ENCODE data around the gene EIF5AL1.
"Not testable (repeated sequence)": the region's sequence is repeated elsewhere in the genome, so short reads cannot be mapped to it uniquely, and the experiment has no call there.

EIF5AL1 gene

GRCh38 chr10:79511891-79512583, at the start of gene EIF5AL1:
Gene EIF5AL1 (plus strand): TSS chr10:79512533. CDS start chr10:79512650, 117 bp downstream.
- not testable (repeated sequence) for H3K4me1 ChIP-seq (ENCODE audit: insufficient read depth, insufficient read length); H3K9ac ChIP-seq (ENCODE audit: insufficient read length, low read depth); DNase-seq (ENCODE audit: low read depth, low spot score); H3K36me3 ChIP-seq (ENCODE audit: insufficient read depth, insufficient read length, low read length); H3K9me3 ChIP-seq (ENCODE audit: insufficient read depth, low read length); H3K4me3 ChIP-seq (ENCODE audit: insufficient read length, low read depth)
- peaks cover 11% of the 10 kb centered on the region for H3K27me3 ChIP-seq (ENCODE audit: insufficient read depth, insufficient read length)

- Histone ChIP-seq H3K4me3 (ENCODE audit: insufficient read length, low read depth) (no peak overlapping the region), H3K36me3 (ENCODE audit: insufficient read depth, insufficient read length, low read length) (no peaks in the 10 kb centered on the region), H3K27me3 (ENCODE audit: insufficient read depth, insufficient read length) (peaks cover 34% of the 10 kb centered on the region), H3K9me3 (ENCODE audit: insufficient read depth, low read length) (no peaks in the 10 kb centered on the region), H3K4me1 (ENCODE audit: insufficient read depth, insufficient read length) (no peaks in the 10 kb centered on the region), H3K9ac (ENCODE audit: insufficient read length, low read depth) (no peak overlapping the region)
- TF ChIP-seq YY1 (IDR thresholded peaks at IDR 0.05; ENCODE audit: insufficient read depth, insufficient read length) (no peak), ZNF274 (IDR thresholded peaks at IDR 0.05; ENCODE audit: low read depth, low read length) (no peak), SUZ12 (IDR thresholded peaks at IDR 0.05; ENCODE audit: extremely low read depth, insufficient read depth, insufficient read length) (no peak)
- DNase-seq (ENCODE audit: low read depth, low spot score) = no peak
Observed at GRCh38 chr10:79463578-79464496, 48.5 kb upstream of the EIF5AL1 start.

- H3K9me3 ChIP-seq (ENCODE audit: insufficient read depth, low read length) = no peaks in the 10 kb centered on the region
- no peak overlapping the region for H3K4me3 ChIP-seq (ENCODE audit: insufficient read length, low read depth)
- no peaks in the 10 kb centered on the region for H3K36me3 ChIP-seq (ENCODE audit: insufficient read depth, insufficient read length, low read length)
- no peaks in the 10 kb centered on the region for H3K4me1 ChIP-seq (ENCODE audit: insufficient read depth, insufficient read length)
- no peak for TF ChIP-seq YY1 (IDR thresholded peaks at IDR 0.05; ENCODE audit: insufficient read depth, insufficient read length)
- TF ChIP-seq ZNF274 (IDR thresholded peaks at IDR 0.05; ENCODE audit: low read depth, low read length) = no peak
- TF ChIP-seq SUZ12 (IDR thresholded peaks at IDR 0.05; ENCODE audit: extremely low read depth, insufficient read depth, insufficient read length) = no peak
- peaks cover 24% of the 10 kb centered on the region for H3K27me3 ChIP-seq (ENCODE audit: insufficient read depth, insufficient read length)
- DNase-seq (ENCODE audit: low read depth, low spot score) = no peak
- H3K9ac ChIP-seq (ENCODE audit: insufficient read length, low read depth) = no peak overlapping the region
Observed at GRCh38 chr10:79465341-79465740, 47.0 kb upstream of the EIF5AL1 start.

- TF ChIP-seq YY1 (IDR thresholded peaks at IDR 0.05; ENCODE audit: insufficient read depth, insufficient read length) (no peak), SUZ12 (IDR thresholded peaks at IDR 0.05; ENCODE audit: extremely low read depth, insufficient read depth, insufficient read length) (no peak), ZNF274 (IDR thresholded peaks at IDR 0.05; ENCODE audit: low read depth, low read length) (no peak)
- H3K27me3 ChIP-seq (ENCODE audit: insufficient read depth, insufficient read length) = peaks cover 5% of the 10 kb centered on the region
- no peak for DNase-seq (ENCODE audit: low read depth, low spot score)
- H3K4me3 ChIP-seq (ENCODE audit: insufficient read length, low read depth) = no peak overlapping the region
- H3K4me1 ChIP-seq (ENCODE audit: insufficient read depth, insufficient read length) = no peaks in the 10 kb centered on the region
- H3K9me3 ChIP-seq (ENCODE audit: insufficient read depth, low read length) = no peaks in the 10 kb centered on the region
- no peak overlapping the region for H3K9ac ChIP-seq (ENCODE audit: insufficient read length, low read depth)
- no peaks in the 10 kb centered on the region for H3K36me3 ChIP-seq (ENCODE audit: insufficient read depth, insufficient read length, low read length)
Observed at GRCh38 chr10:79468015-79468560, 44.2 kb upstream of the EIF5AL1 start.

- Histone ChIP-seq H3K4me3 (ENCODE audit: insufficient read length, low read depth) (no peak overlapping the region), H3K36me3 (ENCODE audit: insufficient read depth, insufficient read length, low read length) (no peaks in the 10 kb centered on the region), H3K9me3 (ENCODE audit: insufficient read depth, low read length) (no peaks in the 10 kb centered on the region), H3K4me1 (ENCODE audit: insufficient read depth, insufficient read length) (no peaks in the 10 kb centered on the region), H3K27me3 (ENCODE audit: insufficient read depth, insufficient read length) (peaks cover 4% of the 10 kb centered on the region), H3K9ac (ENCODE audit: insufficient read length, low read depth) (no peak overlapping the region)
- DNase-seq (ENCODE audit: low read depth, low spot score) = no peak
- no peak for TF ChIP-seq ZNF274 (IDR thresholded peaks at IDR 0.05; ENCODE audit: low read depth, low read length)
- no peak for TF ChIP-seq SUZ12 (IDR thresholded peaks at IDR 0.05; ENCODE audit: extremely low read depth, insufficient read depth, insufficient read length)
- TF ChIP-seq YY1 (IDR thresholded peaks at IDR 0.05; ENCODE audit: insufficient read depth, insufficient read length) = no peak
Observed at GRCh38 chr10:79468841-79469585, 43.3 kb upstream of the EIF5AL1 start.

- H3K27me3 ChIP-seq (ENCODE audit: insufficient read depth, insufficient read length) = peaks cover 5% of the 10 kb centered on the region
- no peak for DNase-seq (ENCODE audit: low read depth, low spot score)
- H3K4me3 ChIP-seq (ENCODE audit: insufficient read length, low read depth) = no peak overlapping the region
- no peaks in the 10 kb centered on the region for H3K36me3 ChIP-seq (ENCODE audit: insufficient read depth, insufficient read length, low read length)
- TF ChIP-seq YY1 (IDR thresholded peaks at IDR 0.05; ENCODE audit: insufficient read depth, insufficient read length) (no peak), ZNF274 (IDR thresholded peaks at IDR 0.05; ENCODE audit: low read depth, low read length) (no peak), SUZ12 (IDR thresholded peaks at IDR 0.05; ENCODE audit: extremely low read depth, insufficient read depth, insufficient read length) (no peak)
- H3K9ac ChIP-seq (ENCODE audit: insufficient read length, low read depth) = no peak overlapping the region
- no peaks in the 10 kb centered on the region for H3K9me3 ChIP-seq (ENCODE audit: insufficient read depth, low read length)
- H3K4me1 ChIP-seq (ENCODE audit: insufficient read depth, insufficient read length) = no peaks in the 10 kb centered on the region
Observed at GRCh38 chr10:79470096-79470495, 42.2 kb upstream of the EIF5AL1 start.

Data from NT2/D1 (cell line).